ENCODE results near the gene ENSA. TPM values are rescaled to one million over a fixed set of nuclear protein-coding genes. Genes with fewer than 3 reads are reported as not detected.
"Not testable (repeated sequence)": the region's sequence is repeated elsewhere in the genome, so short reads cannot be mapped to it uniquely, and the experiment has no call there.

ENSA gene
- total and polyA plus RNA-seq, 3 experiments from 2014 or later, result 72.5 to 252 (median 249) TPM

GRCh38 chr1:150627826-150628410 is 1.5 kb downstream of the ENSA start:
- peaks cover 21% of the 10 kb centered on the region for H3K4me1 ChIP-seq (ENCODE audit: insufficient read depth, low read length)
- H3K4me3 ChIP-seq (ENCODE audit: low read length), result peak overlapping the region; percentile 75
- Mint-ChIP-seq H3K36me3 (peaks cover 10 to 47% (median 19%) of the 10 kb centered on the region in 3 donors), H3K4me3 (no peak overlapping the region), H3K27ac (peak overlapping the region in 5 of 8 donors; percentile 45 to 84 (median 68)), H3K27me3 (no peaks in the 10 kb centered on the region), H3K4me1 (peaks cover 10 to 28% (median 22%) of the 10 kb centered on the region in 3 donors), H3K9me3 (no peaks in the 10 kb centered on the region)
- CTCF ChIA-PET, result interaction anchor here (1.1 to 5.4 kb wide), 3 partner anchors 48 to 68 kb away, joined by 3 to 77 read pairs (median 13); partner anchors contain the start of gene MCL1
- peak overlapping the region; percentile 92 for H3K27ac ChIP-seq (ENCODE audit: low read depth, low read length)
- DNase-seq, result no peak
- no peaks in the 10 kb centered on the region for H3K27me3 ChIP-seq (ENCODE audit: insufficient read depth, low read length, poor library complexity, severe bottlenecking)
- POLR2A ChIA-PET, result interaction anchor here (0.5 to 1.9 kb wide), 9 partner anchors 10 to 394 kb away, joined by 3 to 51 read pairs (median 6); partner anchors contain the start of gene MCL1
- no peaks in the 10 kb centered on the region for H3K9me3 ChIP-seq (ENCODE audit: low read length)
- H3K36me3 ChIP-seq (ENCODE audit: insufficient read depth, low read length), result peaks cover 21% of the 10 kb centered on the region

- peak overlapping the region in 2 of 8 donors; percentile 22 to 29 for H3K27ac Mint-ChIP-seq
- H3K36me3 Mint-ChIP-seq, result peaks cover 10 to 62% (median 22%) of the 10 kb centered on the region in 3 donors
- Histone ChIP-seq H3K4me3 (ENCODE audit: low read length) (no peak overlapping the region), H3K9me3 (ENCODE audit: low read length) (no peaks in the 10 kb centered on the region), H3K27me3 (ENCODE audit: insufficient read depth, low read length, poor library complexity, severe bottlenecking) (no peaks in the 10 kb centered on the region), H3K4me1 (ENCODE audit: insufficient read depth, low read length) (peaks cover 32% of the 10 kb centered on the region), H3K27ac (ENCODE audit: low read depth, low read length) (no peak overlapping the region), H3K36me3 (ENCODE audit: insufficient read depth, low read length) (peaks cover 21% of the 10 kb centered on the region)
- CTCF ChIA-PET, result interaction anchor here (5.4 kb wide), 1 partner anchor 66 kb away, joined by 77 read pairs; no protein-coding TSS in a partner anchor
- peak overlapping the region in 1 of 7 donors; percentile 0 for H3K4me3 Mint-ChIP-seq
- no peaks in the 10 kb centered on the region for H3K9me3 Mint-ChIP-seq
- H3K27me3 Mint-ChIP-seq, result no peaks in the 10 kb centered on the region
- POLR2A ChIA-PET, result interaction anchor here (1.9 kb wide), 1 partner anchor 47 kb away, joined by 7 read pairs; the partner anchor contains the start of gene MCL1
- peaks cover 20 to 44% (median 37%) of the 10 kb centered on the region in 3 donors for H3K4me1 Mint-ChIP-seq
- no peak for DNase-seq
Measured at GRCh38 chr1:150626150-150626549, 3.3 kb downstream of the ENSA start.

GRCh38 chr1:150624546-150624945 is 4.9 kb downstream of the ENSA start:
- H3K9me3 Mint-ChIP-seq; H3K27ac ChIP-seq (ENCODE audit: low read depth, low read length); H3K27me3 Mint-ChIP-seq; H3K4me3 ChIP-seq (ENCODE audit: low read length); H3K9me3 ChIP-seq (ENCODE audit: low read length); H3K27me3 ChIP-seq (ENCODE audit: insufficient read depth, low read length, poor library complexity, severe bottlenecking); POLR2A ChIA-PET; DNase-seq: not testable (repeated sequence)
- CTCF ChIA-PET, result interaction anchor here (11.8 kb wide), 1 partner anchor 63 kb away, joined by 244 read pairs; no protein-coding TSS in a partner anchor
- peaks cover 31% of the 10 kb centered on the region for H3K36me3 ChIP-seq (ENCODE audit: insufficient read depth, low read length)
- peaks cover 10 to 77% (median 23%) of the 10 kb centered on the region in 3 donors for H3K36me3 Mint-ChIP-seq
- peak overlapping the region in 6 of 8 donors; percentile 15 to 76 (median 54) for H3K27ac Mint-ChIP-seq
- peaks cover 42% of the 10 kb centered on the region for H3K4me1 ChIP-seq (ENCODE audit: insufficient read depth, low read length)
- H3K4me1 Mint-ChIP-seq, result peaks cover 22 to 58% (median 46%) of the 10 kb centered on the region in 3 donors
- peak overlapping the region in 1 of 7 donors; percentile 15 for H3K4me3 Mint-ChIP-seq

GRCh38 chr1:150624134-150624533 is 5.3 kb downstream of the ENSA start:
- CTCF ChIA-PET, result interaction anchor here (11.8 kb wide), 1 partner anchor 63 kb away, joined by 244 read pairs; no protein-coding TSS in a partner anchor
- peaks cover 10 to 81% (median 26%) of the 10 kb centered on the region in 3 donors for H3K36me3 Mint-ChIP-seq
- H3K4me3 Mint-ChIP-seq; H3K4me3 ChIP-seq (ENCODE audit: low read length); H3K9me3 ChIP-seq (ENCODE audit: low read length); H3K27me3 Mint-ChIP-seq; H3K27ac ChIP-seq (ENCODE audit: low read depth, low read length); H3K27me3 ChIP-seq (ENCODE audit: insufficient read depth, low read length, poor library complexity, severe bottlenecking); H3K9me3 Mint-ChIP-seq; POLR2A ChIA-PET; DNase-seq: not testable (repeated sequence)
- Histone ChIP-seq H3K4me1 (ENCODE audit: insufficient read depth, low read length) (peaks cover 46% of the 10 kb centered on the region), H3K36me3 (ENCODE audit: insufficient read depth, low read length) (peaks cover 31% of the 10 kb centered on the region)
- peak overlapping the region in 2 of 8 donors; percentile 76 to 81 for H3K27ac Mint-ChIP-seq
- H3K4me1 Mint-ChIP-seq, result peaks cover 26 to 62% (median 50%) of the 10 kb centered on the region in 3 donors

- no peak for DNase-seq
- Histone ChIP-seq H3K27me3 (ENCODE audit: insufficient read depth, low read length, poor library complexity, severe bottlenecking) (no peaks in the 10 kb centered on the region), H3K4me1 (ENCODE audit: insufficient read depth, low read length) (peaks cover 34% of the 10 kb centered on the region), H3K9me3 (ENCODE audit: low read length) (no peaks in the 10 kb centered on the region), H3K27ac (ENCODE audit: low read depth, low read length) (no peak overlapping the region), H3K36me3 (ENCODE audit: insufficient read depth, low read length) (peaks cover 31% of the 10 kb centered on the region), H3K4me3 (ENCODE audit: low read length) (no peak overlapping the region)
- Mint-ChIP-seq H3K4me1 (peaks cover 26 to 62% (median 51%) of the 10 kb centered on the region in 3 donors), H3K9me3 (no peaks in the 10 kb centered on the region), H3K27me3 (no peaks in the 10 kb centered on the region), H3K36me3 (peaks cover 10 to 81% (median 26%) of the 10 kb centered on the region in 3 donors), H3K27ac (peak overlapping the region; percentile 35 to 93 (median 85)), H3K4me3 (peak overlapping the region in 2 of 7 donors; percentile 24 to 37)
- CTCF ChIA-PET, result interaction anchor here (0.9 to 11.8 kb wide), 6 partner anchors 42 to 373 kb away, joined by 3 to 244 read pairs (median 10); partner anchors contain the start of gene MCL1
- POLR2A ChIA-PET, result interaction anchor here (1.1 to 4.7 kb wide), 2 partner anchors 43 to 61 kb away, joined by 4 to 42 read pairs; partner anchors contain the start of gene MCL1
Measured at GRCh38 chr1:150622303-150622975, 7.0 kb downstream of the ENSA start.

GRCh38 chr1:150621497-150622302 is 7.7 kb downstream of the ENSA start:
- peaks cover 26% of the 10 kb centered on the region for H3K36me3 ChIP-seq (ENCODE audit: insufficient read depth, low read length)
- peaks cover 30% of the 10 kb centered on the region for H3K4me1 ChIP-seq (ENCODE audit: insufficient read depth, low read length)
- peaks cover 10 to 79% (median 28%) of the 10 kb centered on the region in 3 donors for H3K36me3 Mint-ChIP-seq
- peak; percentile 40 to 79 (median 54) for DNase-seq
- no peak overlapping the region for H3K27ac ChIP-seq (ENCODE audit: low read depth, low read length)
- POLR2A ChIA-PET, result interaction anchor here (0.6 to 4.7 kb wide), 5 partner anchors 8 to 60 kb away, joined by 3 to 42 read pairs (median 5); partner anchors contain the start of genes ENSA and MCL1
- no peaks in the 10 kb centered on the region for H3K9me3 ChIP-seq (ENCODE audit: low read length)
- H3K4me3 ChIP-seq (ENCODE audit: low read length), result no peak overlapping the region
- peak overlapping the region; percentile 35 to 95 (median 86) for H3K27ac Mint-ChIP-seq
- CTCF ChIA-PET, result interaction anchor here (0.6 to 11.8 kb wide), 11 partner anchors 12 to 374 kb away, joined by 3 to 244 read pairs (median 5); partner anchors contain the start of genes FALEC and MCL1
- H3K4me1 Mint-ChIP-seq, result peaks cover 29 to 63% (median 55%) of the 10 kb centered on the region in 3 donors
- H3K9me3 Mint-ChIP-seq, result no peaks in the 10 kb centered on the region
- peak overlapping the region in 2 of 7 donors; percentile 35 to 37 for H3K4me3 Mint-ChIP-seq
- no peaks in the 10 kb centered on the region for H3K27me3 ChIP-seq (ENCODE audit: insufficient read depth, low read length, poor library complexity, severe bottlenecking)
- H3K27me3 Mint-ChIP-seq, result no peaks in the 10 kb centered on the region

GRCh38 chr1:150620919-150621318 is 8.5 kb downstream of the ENSA start:
- Histone ChIP-seq H3K36me3 (ENCODE audit: insufficient read depth, low read length) (peaks cover 20% of the 10 kb centered on the region), H3K4me1 (ENCODE audit: insufficient read depth, low read length) (peaks cover 32% of the 10 kb centered on the region), H3K4me3 (ENCODE audit: low read length) (no peak overlapping the region), H3K27ac (ENCODE audit: low read depth, low read length) (no peak overlapping the region), H3K9me3 (ENCODE audit: low read length) (no peaks in the 10 kb centered on the region), H3K27me3 (ENCODE audit: insufficient read depth, low read length, poor library complexity, severe bottlenecking) (no peaks in the 10 kb centered on the region)
- Mint-ChIP-seq H3K4me1 (peaks cover 34 to 66% (median 58%) of the 10 kb centered on the region in 3 donors), H3K4me3 (no peak overlapping the region), H3K36me3 (peaks cover 10 to 77% (median 24%) of the 10 kb centered on the region in 3 donors), H3K9me3 (no peaks in the 10 kb centered on the region), H3K27ac (peak overlapping the region; percentile 16 to 95 (median 70)), H3K27me3 (no peaks in the 10 kb centered on the region)
- CTCF ChIA-PET, result interaction anchor here (0.6 to 11.8 kb wide), 13 partner anchors 11 to 375 kb away, joined by 3 to 244 read pairs (median 4); partner anchors contain the start of genes FALEC and MCL1
- no peak for DNase-seq
- POLR2A ChIA-PET, result interaction anchor here (0.6 to 4.7 kb wide), 5 partner anchors 8 to 59 kb away, joined by 3 to 42 read pairs (median 6); partner anchors contain the start of genes ENSA and MCL1

Data from CD8-positive, alpha-beta memory T cell (primary cell).